HG03159 (cell line): Measurements from ENCODE around the gene TUBB2B.
A peak's percentile ranks its signal among the peaks of the same experiment; 100 is the strongest.
"Not testable (repeated sequence)": the region's sequence is repeated elsewhere in the genome, so short reads cannot be mapped to it uniquely, and the experiment has no call there.

Experiments
- ATAC-seq: cut with Tn5 transposase; IDR thresholded peaks from one replicate; pipeline ENCODE4 v1.9.1; 2021; ENCODE audit warnings: mild to moderate bottlenecking, moderate library complexity; ENCODE audit not compliant: unreplicated experiment

Gene TUBB2B

GRCh38 chr6:3258720-3259490, 31.5 kb upstream of the TUBB2B start, which contains the start of gene PSMG4:
Gene PSMG4, plus strand, starts transcription at chr6:3258947. Its CDS starts 76 bp downstream, at chr6:3259023.
- ATAC-seq: peak; percentile 76

- no peak for ATAC-seq
Observed at GRCh38 chr6:3258201-3258600, 30.7 kb upstream of the TUBB2B start.

DNA sequence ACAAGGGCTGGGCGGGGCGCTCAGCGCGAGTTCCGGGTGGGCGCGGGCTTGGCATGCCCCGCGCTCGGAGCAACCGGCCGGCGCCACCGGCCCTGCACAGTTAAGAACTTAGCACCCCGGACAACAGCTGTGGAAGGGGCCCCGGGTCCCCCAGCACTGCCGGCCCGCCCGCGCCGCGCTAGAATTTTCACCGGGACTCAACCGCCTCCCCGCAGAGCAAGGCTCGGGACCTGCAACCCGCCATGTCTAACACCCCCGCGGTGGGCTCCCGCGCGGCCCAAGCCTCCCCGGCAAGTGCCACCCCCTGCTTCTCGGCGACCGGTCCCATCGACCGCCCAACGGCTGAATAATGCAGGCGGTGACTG, 26.1 kb upstream of the TUBB2B start:
- ATAC-seq: no peak

- ATAC-seq: no peak
Observed at GRCh38 chr6:3252861-3253596, 25.6 kb upstream of the TUBB2B start.

GRCh38 chr6:3252369-3252768, 24.9 kb upstream of the TUBB2B start:
- ATAC-seq: no peak

- peak; percentile 86 for ATAC-seq
Observed at GRCh38 chr6:3251462-3252314, 24.2 kb upstream of the TUBB2B start.

- no peak for ATAC-seq
Observed at GRCh38 chr6:3250231-3250675, 22.8 kb upstream of the TUBB2B start.

DNA sequence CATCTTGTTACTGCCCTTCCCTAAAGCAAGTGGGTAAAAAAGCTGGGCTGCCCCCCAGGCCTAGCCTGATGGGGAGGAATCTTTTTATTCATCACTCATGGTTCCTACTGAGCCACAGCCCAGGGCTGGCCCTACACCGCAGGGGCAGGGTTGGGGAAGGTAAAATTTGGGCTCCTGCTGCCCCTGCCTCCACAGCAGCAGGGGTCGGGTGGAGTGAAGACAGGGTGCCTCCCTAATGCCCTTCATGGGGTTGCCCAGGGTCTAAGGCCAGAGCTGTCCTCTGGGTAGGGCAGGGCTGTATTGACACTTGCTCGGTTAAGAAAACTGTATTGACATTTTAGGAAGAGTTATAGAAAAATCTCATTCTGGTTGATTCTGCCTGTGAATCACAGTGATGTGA, 22.4 kb upstream of the TUBB2B start:
- no peak for ATAC-seq

GRCh38 chr6:3247255-3248146, 20.0 kb upstream of the TUBB2B start:
- no peak for ATAC-seq

DNA sequence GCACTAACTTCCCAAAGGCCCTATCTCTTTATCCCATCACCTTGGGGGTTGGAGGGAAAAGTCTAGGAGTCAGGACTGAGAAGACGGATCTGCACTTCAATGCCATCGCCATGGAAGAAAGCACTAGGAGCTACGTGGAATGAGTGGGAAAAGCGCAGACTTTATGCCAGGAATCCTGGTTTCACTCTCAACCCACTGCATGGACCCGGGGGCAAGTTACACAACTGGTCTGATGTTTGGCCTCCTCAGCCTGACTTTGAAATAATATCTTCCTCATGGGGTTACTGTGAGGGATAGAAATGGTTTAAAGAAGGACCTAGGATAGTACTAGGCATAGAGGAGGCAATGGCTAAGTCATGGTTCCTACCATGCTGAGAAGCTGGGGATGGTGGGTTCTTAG, 17.8 kb upstream of the TUBB2B start:
- no peak for ATAC-seq

- not testable (repeated sequence) for ATAC-seq
Observed at GRCh38 chr6:3244832-3245161, 17.3 kb upstream of the TUBB2B start.

DNA sequence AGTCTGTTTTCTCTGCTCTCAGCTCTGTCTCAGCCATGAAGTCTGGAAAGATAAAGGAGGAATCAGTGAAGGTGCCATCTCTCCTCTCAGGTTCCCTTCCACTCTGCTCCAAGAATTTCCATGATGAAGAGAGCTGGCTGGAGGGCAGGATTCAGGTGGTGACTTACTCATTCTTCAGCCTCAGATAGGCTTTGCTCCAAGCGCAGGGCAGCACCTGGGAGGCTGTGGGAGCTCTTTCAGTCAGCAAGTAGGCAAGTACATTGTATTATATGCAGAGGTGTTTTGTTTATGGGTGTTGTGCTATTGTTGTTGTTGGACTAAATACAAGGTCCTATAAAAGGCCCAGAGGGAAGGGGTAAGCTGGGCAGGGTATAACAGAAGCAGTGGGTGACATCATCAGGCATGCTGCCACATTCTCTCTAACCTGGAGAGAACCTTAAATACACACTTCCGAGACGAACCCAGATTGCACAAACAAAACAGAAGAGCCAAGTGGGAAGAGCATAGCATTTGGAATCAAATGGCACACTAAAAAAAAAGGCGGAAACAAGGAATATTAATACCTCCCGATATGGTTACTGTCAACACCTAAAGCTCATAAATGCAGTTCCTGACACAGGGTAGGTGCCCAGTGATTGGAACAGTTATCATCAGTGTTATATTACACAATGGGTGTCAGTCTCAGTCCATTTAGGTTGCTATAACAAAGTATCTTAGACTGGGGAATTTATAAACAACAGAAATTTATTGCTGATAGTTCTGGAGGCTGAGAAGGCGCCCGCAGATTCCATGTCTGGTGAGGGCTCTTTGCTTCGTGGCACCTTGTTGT, 16.8 kb upstream of the TUBB2B start:
- no peak for ATAC-seq

- ATAC-seq: no peak
Observed at GRCh38 chr6:3242768-3243167, 15.3 kb upstream of the TUBB2B start.

GRCh38 chr6:3241745-3242144, 14.3 kb upstream of the TUBB2B start:
- ATAC-seq: not testable (repeated sequence)

DNA sequence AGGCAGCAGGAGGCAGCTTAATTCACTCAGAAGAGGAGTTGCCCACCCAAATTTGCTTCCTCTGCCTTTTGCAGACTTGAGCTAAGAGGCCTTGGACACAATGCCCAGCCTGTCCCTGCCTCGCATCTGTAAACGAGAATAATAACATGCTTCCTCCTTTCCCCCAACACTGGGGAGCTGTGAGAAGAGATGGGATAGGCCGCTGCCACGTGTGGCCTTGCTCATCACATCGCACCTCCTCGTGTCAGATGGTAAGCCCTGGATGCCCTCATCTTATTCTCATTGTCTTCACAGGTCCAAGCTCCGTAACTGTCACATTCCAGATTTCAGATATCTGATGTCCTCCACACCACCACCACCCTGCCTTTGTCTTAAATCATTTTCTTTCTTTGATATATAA, 13.1 kb upstream of the TUBB2B start:
- no peak for ATAC-seq

GRCh38 chr6:3239110-3239830, 11.8 kb upstream of the TUBB2B start:
- ATAC-seq: no peak

DNA sequence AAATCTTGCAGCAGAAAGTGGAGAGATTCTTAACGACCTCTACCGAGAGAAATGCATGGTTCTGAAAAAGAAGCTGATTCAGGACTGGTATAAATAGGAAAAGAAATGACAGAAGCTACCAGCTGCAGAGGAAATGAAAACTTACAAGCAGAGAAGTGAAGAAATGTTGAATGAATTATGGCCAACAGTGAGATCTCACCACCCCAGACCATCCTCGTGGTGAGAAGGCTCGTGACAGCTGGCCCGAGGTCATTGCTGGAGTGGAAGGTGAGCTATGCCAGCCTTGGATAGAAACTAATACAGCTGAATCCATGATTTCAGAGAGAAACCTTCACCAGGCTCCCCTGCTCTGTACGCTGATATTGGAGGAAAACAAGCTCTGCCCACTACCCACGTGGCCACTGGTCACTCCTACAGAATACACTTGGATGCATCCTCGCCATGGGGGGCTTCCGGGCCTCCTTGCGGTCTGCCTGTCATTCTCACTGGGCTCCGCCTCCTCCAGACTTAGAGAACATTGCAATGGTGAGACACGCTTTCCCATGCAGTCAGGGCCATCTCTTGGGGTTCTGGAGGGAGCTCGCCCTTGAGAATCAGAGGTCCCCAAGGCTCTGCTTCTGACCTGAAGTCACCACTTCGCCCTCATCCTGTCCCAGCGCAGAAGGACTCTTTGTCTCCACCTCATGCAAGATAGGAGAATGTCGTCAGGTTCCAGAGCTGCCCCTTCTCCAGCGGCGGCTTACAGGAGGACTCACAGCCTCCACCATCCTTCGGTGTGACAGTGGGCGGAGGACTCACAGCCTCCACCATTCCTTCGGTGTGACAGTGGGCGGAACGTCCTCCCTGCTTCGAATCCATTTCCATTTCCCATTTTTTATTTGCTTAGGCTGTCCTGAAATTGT, 10.6 kb upstream of the TUBB2B start:
- no peak for ATAC-seq

DNA sequence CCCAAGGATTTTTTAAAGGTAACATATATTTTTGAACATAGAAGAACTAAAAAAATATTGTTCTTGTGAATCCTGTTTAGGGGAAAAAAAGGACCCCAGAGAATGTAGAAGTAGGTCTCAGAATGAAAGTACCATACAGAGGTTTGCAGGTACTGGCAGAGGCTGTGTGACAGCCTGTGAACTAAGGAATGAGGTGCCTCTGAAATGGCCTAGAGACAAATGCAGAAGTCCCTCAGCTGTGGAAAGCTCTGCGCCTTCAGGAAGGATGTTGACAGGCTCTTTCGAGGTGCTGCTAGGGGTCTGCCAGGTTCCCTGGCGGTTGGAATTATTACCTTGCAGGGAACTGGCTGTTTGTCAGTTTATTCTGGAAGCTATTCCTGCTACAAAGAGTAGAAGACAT, 8.6 kb upstream of the TUBB2B start:
- ATAC-seq: no peak
